SK-N-SH (cell line): ENCODE data around the gene TRIM47. TPM values are rescaled to one million over a fixed set of nuclear protein-coding genes. Genes with fewer than 3 reads are reported as not detected.

Experiments
- CTCF ChIA-PET: fragments of 300-600, 350-600 bp; formaldehyde crosslinking; extraction: SDS; loops from one replicate; lab custom pipeline; 2021; lab: Yijun Ruan, JAX
- POLR2A ChIA-PET: fragments of 350-600 bp; sonication (Branson Sonifier 250); formaldehyde crosslinking; extraction: SDS; loops from one replicate; lab custom pipeline; 2020; ENCODE audit warnings: antibody characterized with exemption, inconsistent platforms; lab: Yijun Ruan, JAX
- DNase-seq: peaks from one replicate; pipeline ENCODE4 v3.0.0; 2012
- H2AFZ ChIP-seq: fragments of 200-600 bp; sonication (generic); 2 replicates; pipeline ENCODE4 v1.8.1; 2016; ENCODE audit warnings: antibody characterized with exemption, mild to moderate bottlenecking, low read depth
- H3F3A ChIP-seq: fragments of 200-600 bp; sonication (generic); replicated peaks from 2 replicates; pipeline ENCODE3; 2016; ENCODE audit warnings: antibody characterized with exemption, mild to moderate bottlenecking; ENCODE audit not compliant: insufficient read depth
- H3K27ac ChIP-seq, 2 experiments: fragments of 200-500 bp in 1 of 2; fragments of 200-600 bp in 1 of 2; sonication (Bioruptor generic) in 1 of 2; sonication (generic), shearing (Covaris generic) in 1 of 2; 2 replicates each; pipeline versions ENCODE4 v1.5.1 to v1.6.1; 2014 to 2016; ENCODE audit warnings: low read depth in 2 of 2, inconsistent platforms in 1 of 2, low read length in 1 of 2, mild to moderate bottlenecking in 1 of 2, mixed read lengths in 1 of 2
- H3K27me3 ChIP-seq: fragments of 200-600 bp; sonication (generic), shearing (Covaris generic); 2 replicates; pipeline ENCODE4 v1.6.1; 2016; ENCODE audit warnings: mixed run types; ENCODE audit not compliant: insufficient read depth
- H3K36me3 ChIP-seq, 2 experiments: fragments of 200-500 bp in 1 of 2; fragments of 200-600 bp in 1 of 2; sonication (Bioruptor generic) in 1 of 2; sonication (generic) in 1 of 2; replicated peaks in 1 of 2; 2 replicates each; pipeline versions ENCODE3 to v1.5.1; 2014 to 2016; ENCODE audit warnings: low read length in 1 of 2, mild to moderate bottlenecking in 1 of 2; ENCODE audit not compliant: insufficient read depth in 2 of 2, control insufficient read depth in 1 of 2
- H3K4me1 ChIP-seq, 2 experiments: fragments of 200-500 bp in 1 of 2; fragments of 200-600 bp in 1 of 2; sonication (Bioruptor generic) in 1 of 2; sonication (generic), shearing (Covaris generic) in 1 of 2; 2 replicates each; pipeline versions ENCODE4 v1.5.1 to v1.6.1; 2014 to 2016; ENCODE audit warnings: low read depth in 1 of 2, low read length in 1 of 2, mixed run types in 1 of 2; ENCODE audit not compliant: insufficient read depth in 2 of 2, control insufficient read depth in 1 of 2
- H3K4me2 ChIP-seq: fragments of 200-600 bp; sonication (generic), shearing (Covaris generic); 2 replicates; pipeline ENCODE4 v1.6.1; 2017; ENCODE audit warnings: mixed run types
- H3K4me3 ChIP-seq, 2 experiments: fragments of 200-500 bp in 1 of 2; fragments of 200-600 bp in 1 of 2; sonication (Bioruptor generic) in 1 of 2; sonication (generic), shearing (Covaris generic) in 1 of 2; 2 replicates each; pipeline versions ENCODE4 v1.5.1 to v1.8.1; 2014 to 2016; ENCODE audit warnings: low read depth in 2 of 2, inconsistent platforms in 1 of 2, low read length in 1 of 2, mild to moderate bottlenecking in 1 of 2, mixed read lengths in 1 of 2, moderate library complexity in 1 of 2
- H3K79me2 ChIP-seq: fragments of 200-600 bp; sonication (generic); 2 replicates; pipeline ENCODE4 v1.8.1; 2017; ENCODE audit warnings: mild to moderate bottlenecking; ENCODE audit not compliant: insufficient read depth
- H3K9ac ChIP-seq: fragments of 200-600 bp; sonication (generic); 2 replicates; pipeline ENCODE4 v1.6.1; 2017; ENCODE audit warnings: mixed run types
- H3K9me2 ChIP-seq: fragments of 200-600 bp; sonication (generic); 2 replicates; pipeline ENCODE4 v1.6.1; 2017; ENCODE audit warnings: mixed run types
- H3K9me3 ChIP-seq: fragments of 200-600 bp; sonication (generic); 2 replicates; pipeline ENCODE4 v1.6.1; 2017; ENCODE audit warnings: mixed run types, mild to moderate bottlenecking, moderate library complexity
- H4K20me1 ChIP-seq: fragments of 200-600 bp; sonication (generic); 2 replicates; pipeline ENCODE4 v1.6.1; 2017; ENCODE audit warnings: mild to moderate bottlenecking, mixed run types; ENCODE audit not compliant: insufficient read depth
- CHD2 ChIP-seq: fragments of 150-350 bp; IDR thresholded peaks from 2 replicates; pipeline ENCODE4 v1.6.1; 2018; ENCODE audit warnings: low read length; ENCODE audit not compliant: partially characterized antibody
- ELF1 ChIP-seq: IDR thresholded peaks from 2 replicates; pipeline ENCODE4 v1.4.0; 2012
- FOSL2 ChIP-seq: IDR thresholded peaks from 2 replicates; pipeline ENCODE4 v1.4.0; 2012; ENCODE audit warnings: low read depth, mild to moderate bottlenecking, moderate library complexity, borderline replicate concordance
- FOXJ3 ChIP-seq: sonication (generic); formaldehyde crosslinking; IDR thresholded peaks from 2 replicates; pipeline ENCODE4 v1.5.1; 2020; ENCODE audit warnings: mild to moderate bottlenecking, missing genetic modification reagents
- GATA2 ChIP-seq: sonication (generic); formaldehyde crosslinking; IDR thresholded peaks from 2 replicates; pipeline ENCODE4 v1.5.0; 2020; ENCODE audit warnings: mild to moderate bottlenecking, missing genetic modification reagents
- JUND ChIP-seq: IDR thresholded peaks from 2 replicates; pipeline ENCODE4 v1.4.0; 2012
- MXI1 ChIP-seq: IDR thresholded peaks from 2 replicates; pipeline ENCODE4 v1.6.1; 2012; ENCODE audit warnings: mild to moderate bottlenecking, low read depth, low read length, improper control_type of control experiment
- RCOR1 ChIP-seq: fragments of 150-350 bp; IDR thresholded peaks from 2 replicates; pipeline ENCODE4 v1.6.1; 2017; ENCODE audit warnings: antibody characterized with exemption, low read length
- RFX5 ChIP-seq: IDR thresholded peaks from 2 replicates; pipeline ENCODE4 v1.6.1; 2012; ENCODE audit warnings: mild to moderate bottlenecking, improper control_type of control experiment, low read length
- RXRA ChIP-seq: IDR thresholded peaks from 2 replicates; pipeline ENCODE4 v1.4.0; 2012; ENCODE audit warnings: low read depth, mild to moderate bottlenecking, borderline replicate concordance
- SMC3 ChIP-seq: IDR thresholded peaks from 2 replicates; pipeline ENCODE4 v1.6.1; 2012; ENCODE audit warnings: low read depth, low read length, improper control_type of control experiment
- TCF12 ChIP-seq: IDR thresholded peaks from 2 replicates; pipeline ENCODE4 v1.4.0; 2012
- WGBS: methylation state at CpG from one replicate; pipeline ENCODE4 v1.1.6; 2017; ENCODE audit warnings: low lambda C conversion rate; 5-methylcytosine and 5-hydroxymethylcytosine counted together
- polyA plus RNA-seq, 3 experiments: library from polyadenylated mRNA; depleted of rRNA; stranded (reverse); fragments of >200 nt; gene quantifications; 2 replicates each; pipeline ENCODE4 v1.2.3, GENCODE V29; 2012
- TF ChIP-seq, protein P1 (sequence below): IDR thresholded peaks from 2 replicates; pipeline ENCODE4 v1.6.1; 2012; ENCODE audit warnings: mild to moderate bottlenecking, low read depth, low read length, moderate library complexity

Gene TRIM47
- polyA plus RNA-seq, 1 of the 3 experiments (the other 2 are of a cell fraction): 5.1 TPM

DNA sequence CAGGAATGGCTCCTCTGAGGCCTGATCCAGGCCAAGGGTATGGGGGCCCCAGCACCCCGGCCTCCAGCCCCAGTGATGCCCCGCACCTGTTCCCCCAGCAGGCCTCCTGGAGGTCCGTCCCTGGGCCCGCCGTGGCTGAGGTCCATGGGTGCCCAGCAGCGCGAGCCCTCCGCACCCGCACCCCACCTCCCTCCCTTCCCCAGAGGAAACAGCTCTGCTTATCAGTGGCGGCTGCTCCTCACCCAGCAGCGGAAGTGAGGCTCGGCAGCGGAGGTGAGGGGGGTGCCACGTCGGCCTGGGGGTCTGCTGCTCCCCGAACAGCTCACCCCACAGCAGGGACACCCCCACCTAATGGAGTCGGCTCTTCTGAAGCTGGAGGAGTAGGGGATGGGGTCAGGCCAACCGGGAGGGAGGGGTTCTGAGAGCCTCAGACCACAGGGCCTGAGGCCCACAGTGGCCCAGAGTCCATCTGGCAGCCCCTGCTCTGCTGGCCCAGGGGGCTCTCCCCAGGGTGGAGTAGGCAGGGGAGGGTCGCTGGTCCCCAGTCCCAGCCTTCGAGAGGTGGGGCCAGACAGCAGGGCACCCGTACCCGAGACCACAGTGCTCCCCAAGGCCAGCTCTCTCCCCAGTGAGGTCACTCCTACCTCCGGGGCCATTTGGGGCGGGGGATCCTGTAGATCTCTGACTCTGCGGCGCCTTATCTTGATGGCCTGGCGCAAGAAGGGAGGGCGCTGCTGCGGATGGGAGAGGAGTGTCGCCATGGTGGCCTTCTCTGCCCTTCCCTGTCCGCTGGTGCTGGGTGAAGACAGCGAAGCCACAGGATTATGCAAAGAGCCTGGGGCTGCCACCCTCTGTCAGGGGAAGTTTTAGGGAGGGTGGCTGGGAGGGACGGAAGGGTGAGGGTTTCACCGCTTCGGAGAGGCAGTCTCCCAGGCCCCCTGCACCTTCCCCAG is 34.5 kb downstream of the TRIM47 start, which contains the start of gene UNC13D:
UNC13D (minus strand) TSS at position 828 of the 953 bp plus-strand sequence; CDS start at position 761, 67 bp downstream.
- H3F3A ChIP-seq: no peaks in the 10 kb centered on the region
- CTCF ChIA-PET: interaction anchor here (0.6 to 16.1 kb wide), 22 partner anchors 11 to 171 kb away, joined by 3 to 326 read pairs (median 4); partner anchors contain the start of genes GALK1, TRIM47, UNK and WBP2
- H3K4me2 ChIP-seq: no peak within 1 kb of the TSS
- peak within 1 kb of the TSS in 1 of 2 experiments; percentile 93; a peak in 2 of 4 replicates for H3K27ac ChIP-seq
- peaks cover 5 to 32% of the 10 kb centered on the region in 2 experiments for H3K36me3 ChIP-seq
- H3K9me3 ChIP-seq: no peaks in the 10 kb centered on the region
- H3K4me1 ChIP-seq: peaks cover 4 to 34% of the 10 kb centered on the region in 2 experiments; a peak in 3 of 4 replicates
- H4K20me1 ChIP-seq: no peaks in the 10 kb centered on the region
- WGBS: 79% methylated on average over 32 of the region's 35 CpGs
- no peaks in the 10 kb centered on the region for H3K27me3 ChIP-seq
- H3K4me3 ChIP-seq: peak within 1 kb of the TSS in 1 of 2 experiments; percentile 17; a peak in 1 of 4 replicates
- no peaks in the 10 kb centered on the region for H3K79me2 ChIP-seq
- peak; percentile 94 for DNase-seq
- POLR2A ChIA-PET: interaction anchor here (0.6 to 4.8 kb wide), 14 partner anchors 9 to 432 kb away, joined by 3 to 38 read pairs (median 6); partner anchors contain the start of genes UNK and WBP2
- no peak within 1 kb of the TSS for H3K9ac ChIP-seq
- H2AFZ ChIP-seq: no peak within 1 kb of the TSS
- no peaks in the 10 kb centered on the region for H3K9me2 ChIP-seq
- TF ChIP-seq MXI1 (peak; percentile 32; the same call in 1 of the 2 replicates), FOXJ3 (CRISPR knock-in tag) (peak; percentile 21), FOSL2 (no peak), GATA2 (peak; percentile 94), RCOR1 (0 out of 2 replicates have a peak, but pooled peaks have one; percentile 4)

DNA sequence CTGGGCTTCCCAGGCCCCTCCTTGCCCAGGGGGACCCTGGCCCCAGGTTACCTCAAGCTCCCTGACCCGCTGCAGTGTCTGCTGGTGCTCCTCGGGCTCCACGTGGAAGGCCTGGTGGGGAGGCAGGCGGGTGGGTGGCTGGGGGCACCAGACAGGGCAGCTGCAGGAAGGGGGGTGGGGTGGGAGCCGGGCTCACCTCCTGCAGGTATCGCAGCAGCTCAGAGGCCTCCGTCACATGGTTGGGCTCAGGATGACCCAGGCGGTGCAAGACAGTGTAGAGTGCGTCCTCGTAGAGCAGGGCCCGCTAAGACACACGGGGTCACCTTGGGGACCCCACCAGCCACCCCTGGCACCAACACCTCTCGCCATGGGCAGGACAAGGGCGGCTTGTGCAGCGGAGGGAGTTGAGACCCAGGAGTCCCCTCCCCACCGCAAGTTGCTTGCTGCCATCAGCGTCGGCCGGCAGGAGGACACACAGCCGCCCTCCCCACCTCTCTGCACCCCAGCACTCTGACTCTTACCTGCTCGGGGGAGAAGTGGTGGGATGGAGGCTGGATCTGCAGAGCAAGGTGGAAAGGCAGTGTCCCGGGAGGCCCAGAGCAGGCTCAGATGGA is 35.3 kb downstream of the TRIM47 start:
- TF ChIP-seq GATA2: no peak
- TF ChIP-seq SMC3: no peak
- no peaks in the 10 kb centered on the region for H3K79me2 ChIP-seq

DNA sequence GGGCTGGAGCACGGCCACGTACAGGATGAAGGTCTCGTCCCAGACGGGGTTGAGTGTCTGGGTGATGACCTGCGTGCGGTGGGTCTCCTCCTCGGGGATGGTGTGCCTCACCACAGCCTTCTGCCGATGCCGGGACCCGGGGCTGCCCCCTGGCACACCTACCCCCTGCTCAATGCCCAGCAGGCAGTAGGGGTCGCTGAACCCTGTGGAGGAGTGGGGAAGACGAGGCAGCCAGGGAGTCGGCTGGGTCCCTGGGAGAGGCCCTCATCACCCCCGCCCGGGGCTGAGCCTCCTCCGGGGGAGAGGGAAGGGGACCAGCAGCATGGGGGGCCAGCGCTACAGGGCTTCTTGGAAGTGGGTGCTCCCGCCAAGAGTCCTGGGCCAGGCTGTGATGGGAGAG is 36.0 kb downstream of the TRIM47 start:
- Histone ChIP-seq H4K20me1 (no peaks in the 10 kb centered on the region), H3K79me2 (no peaks in the 10 kb centered on the region), H3K4me3 (no peak overlapping the region), H3F3A (no peaks in the 10 kb centered on the region), H2AFZ (no peak overlapping the region), H3K4me2 (no peak overlapping the region), H3K27ac (no peak overlapping the region), H3K9ac (no peak overlapping the region), H3K27me3 (no peaks in the 10 kb centered on the region), H3K4me1 (peaks cover 4 to 38% of the 10 kb centered on the region in 2 experiments; a peak in 3 of 4 replicates), H3K36me3 (peaks cover 5 to 18% of the 10 kb centered on the region in 2 experiments), H3K9me2 (no peaks in the 10 kb centered on the region), H3K9me3 (no peaks in the 10 kb centered on the region)
- DNase-seq: no peak
- ChIA-PET CTCF (interaction anchor here (1.0 to 16.1 kb wide), 3 partner anchors 10 to 95 kb away, joined by 3 to 326 read pairs (median 8); partner anchors contain the start of gene UNK), POLR2A (interaction anchor here (1.1 to 4.5 kb wide), 2 partner anchors 15 to 64 kb away, joined by 3 to 38 read pairs; a partner anchor contains a TSS)
- 93% methylated on average over 11 of the region's 18 CpGs for WGBS
- TF ChIP-seq, protein P1, sequence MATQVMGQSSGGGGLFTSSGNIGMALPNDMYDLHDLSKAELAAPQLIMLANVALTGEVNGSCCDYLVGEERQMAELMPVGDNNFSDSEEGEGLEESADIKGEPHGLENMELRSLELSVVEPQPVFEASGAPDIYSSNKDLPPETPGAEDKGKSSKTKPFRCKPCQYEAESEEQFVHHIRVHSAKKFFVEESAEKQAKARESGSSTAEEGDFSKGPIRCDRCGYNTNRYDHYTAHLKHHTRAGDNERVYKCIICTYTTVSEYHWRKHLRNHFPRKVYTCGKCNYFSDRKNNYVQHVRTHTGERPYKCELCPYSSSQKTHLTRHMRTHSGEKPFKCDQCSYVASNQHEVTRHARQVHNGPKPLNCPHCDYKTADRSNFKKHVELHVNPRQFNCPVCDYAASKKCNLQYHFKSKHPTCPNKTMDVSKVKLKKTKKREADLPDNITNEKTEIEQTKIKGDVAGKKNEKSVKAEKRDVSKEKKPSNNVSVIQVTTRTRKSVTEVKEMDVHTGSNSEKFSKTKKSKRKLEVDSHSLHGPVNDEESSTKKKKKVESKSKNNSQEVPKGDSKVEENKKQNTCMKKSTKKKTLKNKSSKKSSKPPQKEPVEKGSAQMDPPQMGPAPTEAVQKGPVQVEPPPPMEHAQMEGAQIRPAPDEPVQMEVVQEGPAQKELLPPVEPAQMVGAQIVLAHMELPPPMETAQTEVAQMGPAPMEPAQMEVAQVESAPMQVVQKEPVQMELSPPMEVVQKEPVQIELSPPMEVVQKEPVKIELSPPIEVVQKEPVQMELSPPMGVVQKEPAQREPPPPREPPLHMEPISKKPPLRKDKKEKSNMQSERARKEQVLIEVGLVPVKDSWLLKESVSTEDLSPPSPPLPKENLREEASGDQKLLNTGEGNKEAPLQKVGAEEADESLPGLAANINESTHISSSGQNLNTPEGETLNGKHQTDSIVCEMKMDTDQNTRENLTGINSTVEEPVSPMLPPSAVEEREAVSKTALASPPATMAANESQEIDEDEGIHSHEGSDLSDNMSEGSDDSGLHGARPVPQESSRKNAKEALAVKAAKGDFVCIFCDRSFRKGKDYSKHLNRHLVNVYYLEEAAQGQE: no peak
- TF ChIP-seq RXRA (no peak), FOSL2 (no peak), RFX5 (no peak), TCF12 (no peak), RCOR1 (no peak), JUND (no peak), SMC3 (no peak), ELF1 (no peak), CHD2 (no peak)

More for the DNA sequence above, 35.3 kb downstream of the TRIM47 start:
- Histone ChIP-seq H3K9me2 (no peaks in the 10 kb centered on the region), H3K4me2 (no peak overlapping the region), H3K27me3 (no peaks in the 10 kb centered on the region), H4K20me1 (no peaks in the 10 kb centered on the region), H3K4me3 (no peak overlapping the region; a peak in 1 of 4 replicates), H3K27ac (peak overlapping the region in 1 of 2 experiments; percentile 93; a peak in 2 of 4 replicates), H3F3A (no peaks in the 10 kb centered on the region), H2AFZ (no peak overlapping the region), H3K36me3 (peaks cover 5 to 25% of the 10 kb centered on the region in 2 experiments), H3K4me1 (peaks cover 4 to 34% of the 10 kb centered on the region in 2 experiments; a peak in 3 of 4 replicates), H3K9ac (no peak overlapping the region), H3K9me3 (no peaks in the 10 kb centered on the region)
- 91% methylated on average over 18 of the region's 22 CpGs for WGBS
- no peak for DNase-seq
- ChIA-PET CTCF (interaction anchor here (0.8 to 16.1 kb wide), 11 partner anchors 10 to 172 kb away, joined by 4 to 326 read pairs (median 9); partner anchors contain the start of genes GALK1, TRIM47, UNK and WBP2), POLR2A (interaction anchor here (0.9 to 4.8 kb wide), 9 partner anchors 8 to 72 kb away, joined by 3 to 38 read pairs (median 8); partner anchors contain the start of genes UNK and WBP2)
